HepG2 (cell line): Measurements from ENCODE around the gene CDH13. TPM values are rescaled to one million over a fixed set of nuclear protein-coding genes. Genes with fewer than 3 reads are reported as not detected.

Experiments used
- AHR ChIP-seq: IDR thresholded peaks from 2 replicates; pipeline ENCODE4 v1.6.1; 2018; ENCODE audit warnings: missing genetic modification reagents, missing compliant biosample characterization
- ARNTL ChIP-seq: sonication (generic); formaldehyde crosslinking; IDR thresholded peaks from 2 replicates; pipeline ENCODE4 v1.4.0; 2020; ENCODE audit warnings: mild to moderate bottlenecking, missing genetic modification reagents
- BRCA1 ChIP-seq: sonication (generic); formaldehyde crosslinking; IDR thresholded peaks from 2 replicates; pipeline ENCODE4 v1.4.0; 2020; ENCODE audit warnings: missing genetic modification reagents
- FOXO4 ChIP-seq: sonication (generic); formaldehyde crosslinking; conservative IDR thresholded peaks from 2 replicates; pipeline ENCODE4 v1.8.1; 2023; ENCODE audit warnings: missing genetic modification reagents
- FOXP4 ChIP-seq: sonication (generic); formaldehyde crosslinking; IDR thresholded peaks from 2 replicates; pipeline ENCODE4 v1.4.0; 2020; ENCODE audit warnings: missing genetic modification reagents
- HMGA1 ChIP-seq: sonication (generic); formaldehyde crosslinking; conservative IDR thresholded peaks from 2 replicates; pipeline ENCODE4 v1.4.0; 2020; ENCODE audit warnings: missing genetic modification reagents
- HOXA5 ChIP-seq: sonication (generic); formaldehyde crosslinking; IDR thresholded peaks from 2 replicates; pipeline ENCODE4 v1.4.0; 2020; ENCODE audit warnings: missing genetic modification reagents
- MAX ChIP-seq: IDR thresholded peaks from 2 replicates; pipeline ENCODE4 v1.6.1; 2012; ENCODE audit warnings: inconsistent platforms
- NFE2 ChIP-seq: sonication (generic); formaldehyde crosslinking; IDR thresholded peaks from 2 replicates; pipeline ENCODE4 v1.4.0; 2020; ENCODE audit warnings: missing genetic modification reagents
- NFIC ChIP-seq: IDR thresholded peaks from 2 replicates; pipeline ENCODE4 v1.6.1; 2012; ENCODE audit warnings: mild to moderate bottlenecking, low read length, inconsistent platforms
- PHF5A ChIP-seq: IDR thresholded peaks from one replicate; pipeline ENCODE4 v1.6.1; 2018; ENCODE audit warnings: low read depth, missing genetic modification reagents; ENCODE audit not compliant: unreplicated experiment
- POLR2AphosphoS2 ChIP-seq: IDR thresholded peaks from 2 replicates; pipeline ENCODE4 v1.6.1; 2011; ENCODE audit warnings: low read depth, low read length, improper control_type of control experiment
- SALL1 ChIP-seq: sonication (generic); formaldehyde crosslinking; IDR thresholded peaks from 2 replicates; pipeline ENCODE4 v1.8.0; 2022; ENCODE audit warnings: mild to moderate bottlenecking, missing genetic modification reagents
- SP4 ChIP-seq: sonication (generic); formaldehyde crosslinking; IDR thresholded peaks from 2 replicates; pipeline ENCODE4 v1.8.1; 2023; ENCODE audit warnings: mild to moderate bottlenecking, missing genetic modification reagents
- ZNF12 ChIP-seq: sonication (generic); formaldehyde crosslinking; IDR thresholded peaks from 2 replicates; pipeline ENCODE4 v1.5.0; 2020; ENCODE audit warnings: missing genetic modification reagents
- ZNF383 ChIP-seq: sonication (generic); formaldehyde crosslinking; IDR thresholded peaks from 2 replicates; pipeline ENCODE4 v1.4.0; 2020; ENCODE audit warnings: missing genetic modification reagents, mild to moderate bottlenecking, borderline replicate concordance
- ZNF430 ChIP-seq: sonication (generic); formaldehyde crosslinking; IDR thresholded peaks from 2 replicates; pipeline ENCODE4 v1.9.0; 2021; ENCODE audit warnings: mild to moderate bottlenecking, missing genetic modification reagents
- ZNF569 ChIP-seq: sonication (generic); formaldehyde crosslinking; IDR thresholded peaks from 2 replicates; pipeline ENCODE4 v1.5.0; 2020; ENCODE audit warnings: mild to moderate bottlenecking, missing genetic modification reagents, moderate library complexity, borderline replicate concordance
- polyA plus RNA-seq, 8 experiments: library from polyadenylated mRNA; depleted of rRNA in 3 of 8; stranded (reverse) in 7 of 8; unstranded in 1 of 8; fragments of >200 nt; fragmentation: Illumina TruSeq in 4 of 8; extraction: Trizol in 4 of 8; gene quantifications; 2 replicates each; pipeline versions ENCODE4 v1.2.1 to v1.2.3, GENCODE V29; 2011 to 2016; ENCODE audit warnings: low read depth in 4 of 8, missing spikeins in 1 of 8, mixed read lengths in 1 of 8; ENCODE audit not compliant: insufficient read depth in 1 of 8
- total RNA-seq, 5 experiments: library from RNA; depleted of rRNA; stranded (reverse); fragments of >200 nt; fragmentation: Illumina TruSeq; extraction: Trizol; gene quantifications; 2 replicates each; pipeline ENCODE4 v1.2.3, GENCODE V29; 2016; ENCODE audit warnings: low read depth in 1 of 5

Gene CDH13
- total and polyA plus RNA-seq, 2 of the 13 experiments (the other 11 are each of a cell fraction or from before 2014, with no cell fraction given): not detected

- peak; percentile 82 for TF ChIP-seq FOXP4
- no peak for TF ChIP-seq HMGA1 (CRISPR knock-in tag)
- no peak for TF ChIP-seq MAX
- TF ChIP-seq HOXA5: no peak
- no peak for TF ChIP-seq SP4
- peak; percentile 88 for TF ChIP-seq SALL1 (CRISPR knock-in tag)
- 0 out of 2 replicates have a peak, but pooled peaks have one; percentile 22 for TF ChIP-seq ZNF430 (CRISPR knock-in tag)
- no peak for TF ChIP-seq PHF5A (CRISPR knock-in tag)
- no peak for TF ChIP-seq ZNF383 (CRISPR knock-in tag)
- no peak for TF ChIP-seq ZNF569 (CRISPR knock-in tag)
- TF ChIP-seq ZNF12 (CRISPR knock-in tag): peak; percentile 74
- TF ChIP-seq BRCA1 (CRISPR knock-in tag): no peak
- TF ChIP-seq ARNTL (CRISPR knock-in tag): peak; percentile 29; the same call in 1 of the 2 replicates
- TF ChIP-seq FOXO4 (CRISPR knock-in tag): no peak
- no peak; the same call in 1 of the 2 replicates for TF ChIP-seq AHR
- no peak for TF ChIP-seq POLR2AphosphoS2
- no peak for TF ChIP-seq NFE2 (CRISPR knock-in tag)
- TF ChIP-seq NFIC: 0 out of 2 replicates have a peak, but pooled peaks have one; percentile 29
Observed at GRCh38 chr16:83813823-83814658, 1187.3 kb downstream of the CDH13 start (continued).
